Hippocampal formation (tissue), 2 donors: ENCODE results near the gene BNC2.

ENCODE experiments used
- DNase-seq, 2 donors: peaks; one replicate each; lab custom pipeline; 2025; lab: John Stamatoyannopoulos, UW

BNC2 gene

GRCh38 chr9:16715404-16715803, 155.1 kb downstream of the BNC2 start:
- no peak for DNase-seq

- DNase-seq = no peak
Measured at GRCh38 chr9:16712787-16713186, 157.7 kb downstream of the BNC2 start.

- DNase-seq = no peak
Measured at GRCh38 chr9:16710888-16711287, 159.6 kb downstream of the BNC2 start.

- no peak for DNase-seq
Measured at GRCh38 chr9:16709924-16710323, 160.5 kb downstream of the BNC2 start.

- DNase-seq = no peak
Measured at GRCh38 chr9:16708656-16709435, 161.6 kb downstream of the BNC2 start.

GRCh38 chr9:16705111-16705604, 165.3 kb downstream of the BNC2 start:
- no peak for DNase-seq

- DNase-seq = no peak
Measured at GRCh38 chr9:16704116-16705110, 166.1 kb downstream of the BNC2 start.

- DNase-seq = no peak
Measured at GRCh38 chr9:16701347-16701746, 169.1 kb downstream of the BNC2 start.

- DNase-seq = no peak
Measured at GRCh38 chr9:16693616-16694015, 176.9 kb downstream of the BNC2 start.

- no peak for DNase-seq
Measured at GRCh38 chr9:16690628-16691027, 179.8 kb downstream of the BNC2 start.

- no peak for DNase-seq
Measured at GRCh38 chr9:16690205-16690604, 180.3 kb downstream of the BNC2 start.

- DNase-seq = no peak
Measured at GRCh38 chr9:16689351-16689938, 181.0 kb downstream of the BNC2 start.

GRCh38 chr9:16688814-16689213, 181.7 kb downstream of the BNC2 start:
- no peak for DNase-seq

- no peak for DNase-seq
Measured at GRCh38 chr9:16687678-16688369, 182.6 kb downstream of the BNC2 start.

GRCh38 chr9:16683326-16683725, 187.1 kb downstream of the BNC2 start:
- no peak for DNase-seq

GRCh38 chr9:16682273-16682672, 188.2 kb downstream of the BNC2 start:
- DNase-seq = no peak

- no peak for DNase-seq
Measured at GRCh38 chr9:16681652-16681987, 188.8 kb downstream of the BNC2 start.

GRCh38 chr9:16680975-16681651, 189.4 kb downstream of the BNC2 start:
- no peak for DNase-seq

GRCh38 chr9:16680541-16680940, 189.9 kb downstream of the BNC2 start:
- DNase-seq = no peak

- no peak for DNase-seq
Measured at GRCh38 chr9:16679327-16679821, 191.1 kb downstream of the BNC2 start.

- no peak for DNase-seq
Measured at GRCh38 chr9:16676519-16676918, 194.0 kb downstream of the BNC2 start.
